ENCODE data around the gene PRB2.

- TF ChIP-seq POLR2A (IDR thresholded peaks at IDR 0.05; ENCODE audit: low read depth, low read length) = no peak
- no peak for TF ChIP-seq CTCF (IDR thresholded peaks at IDR 0.05 in 2 of 3, conservative IDR thresholded peaks at IDR 0.05 in 1 of 3; ENCODE audit: control insufficient read depth in 2 of 3, extremely low read depth in 1 of 3, insufficient read depth in 1 of 3, low read depth in 3 of 3, low read length in 3 of 3)
- TF ChIP-seq TCF7 (IDR thresholded peaks at IDR 0.05; ENCODE audit: borderline replicate concordance) = no peak
- TF ChIP-seq RB1 (IDR thresholded peaks at IDR 0.05; ENCODE audit: borderline replicate concordance) = no peak
- no peak for TF ChIP-seq USF1 (IDR thresholded peaks at IDR 0.05; ENCODE audit: borderline replicate concordance, extremely low read length, insufficient read depth, low read depth, low read length)
- TF ChIP-seq ZBTB33 (IDR thresholded peaks at IDR 0.05) = no peak
- TF ChIP-seq USF2 (IDR thresholded peaks at IDR 0.05; ENCODE audit: borderline replicate concordance, low read depth, low read length) = no peak
- TF ChIP-seq MXI1 (IDR thresholded peaks at IDR 0.05; ENCODE audit: low read depth, low read length) = no peak
- TF ChIP-seq YY1 (IDR thresholded peaks at IDR 0.05; ENCODE audit: low read depth, low read length) = no peak
- no peak for TF ChIP-seq NR2C1 (IDR thresholded peaks at IDR 0.05)
- TF ChIP-seq POLR2AphosphoS5 (IDR thresholded peaks at IDR 0.05; ENCODE audit: low read length) = no peak
- no peak for TF ChIP-seq REST (IDR thresholded peaks at IDR 0.05; ENCODE audit: low read depth, low read length)
Measured at GRCh38 chr12:11397366-11397765, 2.0 kb upstream of the PRB2 start.
